Measurements from ENCODE around the gene LAMB2. TPM values are rescaled to one million over a fixed set of nuclear protein-coding genes. Genes with fewer than 3 reads are reported as not detected.
A peak's percentile ranks its signal among the peaks of the same experiment; 100 is the strongest.

Gene LAMB2
- total RNA-seq, 1 experiment from 2014 or later: 121 TPM

- no peaks in the 10 kb centered on the region for H3K9me3 ChIP-seq (ENCODE audit: control insufficient read depth, low read depth, low read length)
- H2BK15ac ChIP-seq (ENCODE audit: low read depth, low read length): no peak overlapping the region
- DNase-seq: no peak
- H3K23me2 ChIP-seq (ENCODE audit: insufficient read length, low read depth, low read length, poor library complexity, severe bottlenecking): peaks cover 5% of the 10 kb centered on the region
- no peak overlapping the region for H2BK12ac ChIP-seq (ENCODE audit: insufficient read length, low read depth, low read length)
- H4K8ac ChIP-seq (replicated peaks; ENCODE audit: insufficient read length, low read depth, low read length): no peak overlapping the region
- Mint-ChIP-seq H3K27ac (peak overlapping the region in 1 of 3 experiments; percentile 49; a peak in 2 of 7 replicates), H3K36me3 (ENCODE audit: insufficient read depth in 1 of 3, low read depth in 3 of 3) (peaks cover 5 to 45% (median 34%) of the 10 kb centered on the region in 3 experiments; a peak in 6 of 7 replicates), H3K27me3 (ENCODE audit: low read depth) (no peaks in the 10 kb centered on the region; the same call in 1 of the 2 replicates), H3K4me1 (peaks cover 4% of the 10 kb centered on the region in 2 experiments; a peak in 3 of 4 replicates), H3K4me3 (no peak overlapping the region; a peak in 1 of 5 replicates), H3K9me3 (no peaks in the 10 kb centered on the region)
- H3K23ac ChIP-seq (ENCODE audit: insufficient read length, low read depth, low read length): no peak overlapping the region
- H3K4ac ChIP-seq (ENCODE audit: low read depth, low read length): no peak overlapping the region
- no peak overlapping the region for H3T11ph ChIP-seq (ENCODE audit: low read length)
- H4K5ac ChIP-seq (ENCODE audit: insufficient read length, low read depth, low read length): no peak overlapping the region
- no peak overlapping the region for H3K14ac ChIP-seq (ENCODE audit: insufficient read depth, low read length)
- H3K27me3 ChIP-seq (ENCODE audit: insufficient read depth, low read length): no peaks in the 10 kb centered on the region
- H3K79me1 ChIP-seq (ENCODE audit: insufficient read depth, low read depth, low read length, poor library complexity, severe bottlenecking): peaks cover 4% of the 10 kb centered on the region
- H3K56ac ChIP-seq (ENCODE audit: insufficient read length, low read depth, low read length): no peak overlapping the region
- H4K20me1 ChIP-seq (ENCODE audit: control insufficient read depth, insufficient read depth, insufficient read length): peaks cover 2% of the 10 kb centered on the region
- no peak overlapping the region for H2BK20ac ChIP-seq (ENCODE audit: low read depth, low read length, poor library complexity, severe bottlenecking)
- no peak overlapping the region for H2BK5ac ChIP-seq (ENCODE audit: insufficient read length, low read length)
- no peak overlapping the region for H2AFZ ChIP-seq (ENCODE audit: low read length)
- H2AK5ac ChIP-seq (ENCODE audit: insufficient read length, low read length): no peak overlapping the region
- H3K4me1 ChIP-seq (ENCODE audit: insufficient read depth, low read length): 0 out of 2 replicates have a peak, but pooled peaks cover 2% of the 10 kb centered on the region
- no peaks in the 10 kb centered on the region; the same call in 1 of the 2 replicates for H3K79me2 ChIP-seq (ENCODE audit: insufficient read depth, low read length)
- no peak overlapping the region for H2BK120ac ChIP-seq (ENCODE audit: low read depth, low read length, poor library complexity, severe bottlenecking)
- no CpG with 5 or more reads among the region's 7 CpGs for WGBS (ENCODE audit: extremely low coverage, insufficient read length, low lambda C conversion rate)
- H3K4me2 ChIP-seq (ENCODE audit: insufficient read depth, insufficient read length, low read length): no peak overlapping the region
- H3K27ac ChIP-seq (ENCODE audit: insufficient read length, low read depth, low read length): no peak overlapping the region
- TF ChIP-seq CTCF (conservative IDR thresholded peaks at IDR 0.05): no peak
- no peak overlapping the region for H4K91ac ChIP-seq (ENCODE audit: insufficient read length, low read depth, low read length)
- H3K9ac ChIP-seq (ENCODE audit: extremely low read depth, insufficient read length, low read length): no peak overlapping the region
- H3K18ac ChIP-seq (ENCODE audit: insufficient read length, low read depth, low read length): no peak overlapping the region
Measured at GRCh38 chr3:49122451-49122850, 10.4 kb downstream of the LAMB2 start.
